IgD-negative memory B cell (primary cell): ENCODE results near the gene PKNOX2. TPM values are rescaled to one million over a fixed set of nuclear protein-coding genes. Genes with fewer than 3 reads are reported as not detected.

Experiments
- polyA plus RNA-seq: library from polyadenylated mRNA; unstranded; fragments of 300-500 nt; fragmentation: Illumina TruSeq; gene quantifications from one replicate; pipeline ENCODE4 v1.2.3, GENCODE V29; 2021

PKNOX2 gene
- polyA plus RNA-seq, 1 donor from 2014 or later, result not detected

Other genes starting within 250 kb of the PKNOX2 start
- not detected for gene HEPN1, start 245.5 kb upstream of the PKNOX2 start, polyA plus RNA-seq
- not detected for gene HEPACAM, start 228.7 kb upstream of the PKNOX2 start, polyA plus RNA-seq
- gene CCDC15, start 210.5 kb upstream of the PKNOX2 start, polyA plus RNA-seq, result 0.79 TPM
- 11.2 TPM for gene SLC37A2, start 101.4 kb upstream of the PKNOX2 start, polyA plus RNA-seq
- 45.1 TPM for gene TMEM218, start 53.1 kb upstream of the PKNOX2 start, polyA plus RNA-seq